ENCODE measurements around the gene ICE2. TPM values are rescaled to one million over a fixed set of nuclear protein-coding genes. Genes with fewer than 3 reads are reported as not detected.
"Not testable (repeated sequence)": the region's sequence is repeated elsewhere in the genome, so short reads cannot be mapped to it uniquely, and the experiment has no call there.

Gene ICE2
- total RNA-seq, 6 experiments from 2014 or later, result 29.3 to 36.9 (median 33.8) TPM

DNA sequence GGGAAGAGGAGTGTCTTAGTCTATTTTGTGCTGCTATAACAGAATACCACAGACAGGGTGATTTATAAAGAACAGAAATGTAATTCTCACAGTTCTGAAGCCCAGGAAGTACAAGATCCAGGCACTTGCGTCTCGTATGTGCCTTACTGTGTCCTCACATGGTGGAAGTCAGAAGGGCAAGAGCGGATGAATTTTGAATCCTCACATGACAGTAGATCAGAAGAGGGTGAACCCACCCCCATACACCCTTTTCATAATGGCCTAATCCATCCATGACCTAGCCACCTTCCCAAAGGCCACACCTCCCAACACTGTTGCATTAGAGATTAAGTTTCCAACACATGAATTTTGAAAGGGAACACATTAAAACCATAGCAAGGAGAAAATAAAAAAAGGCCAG, 62.5 kb downstream of the ICE2 start:
- H3K9me3 Mint-ChIP-seq, result no peaks in the 10 kb centered on the region
- TF ChIP-seq, protein P1, sequence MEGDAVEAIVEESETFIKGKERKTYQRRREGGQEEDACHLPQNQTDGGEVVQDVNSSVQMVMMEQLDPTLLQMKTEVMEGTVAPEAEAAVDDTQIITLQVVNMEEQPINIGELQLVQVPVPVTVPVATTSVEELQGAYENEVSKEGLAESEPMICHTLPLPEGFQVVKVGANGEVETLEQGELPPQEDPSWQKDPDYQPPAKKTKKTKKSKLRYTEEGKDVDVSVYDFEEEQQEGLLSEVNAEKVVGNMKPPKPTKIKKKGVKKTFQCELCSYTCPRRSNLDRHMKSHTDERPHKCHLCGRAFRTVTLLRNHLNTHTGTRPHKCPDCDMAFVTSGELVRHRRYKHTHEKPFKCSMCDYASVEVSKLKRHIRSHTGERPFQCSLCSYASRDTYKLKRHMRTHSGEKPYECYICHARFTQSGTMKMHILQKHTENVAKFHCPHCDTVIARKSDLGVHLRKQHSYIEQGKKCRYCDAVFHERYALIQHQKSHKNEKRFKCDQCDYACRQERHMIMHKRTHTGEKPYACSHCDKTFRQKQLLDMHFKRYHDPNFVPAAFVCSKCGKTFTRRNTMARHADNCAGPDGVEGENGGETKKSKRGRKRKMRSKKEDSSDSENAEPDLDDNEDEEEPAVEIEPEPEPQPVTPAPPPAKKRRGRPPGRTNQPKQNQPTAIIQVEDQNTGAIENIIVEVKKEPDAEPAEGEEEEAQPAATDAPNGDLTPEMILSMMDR (IDR thresholded peaks at IDR 0.05), result no peak
- H3K27me3 Mint-ChIP-seq (ENCODE audit: insufficient read depth), result peaks cover 2% of the 10 kb centered on the region; the same call in 1 of the 2 replicates
- peaks cover 42% of the 10 kb centered on the region for H3K4me1 Mint-ChIP-seq (ENCODE audit: low read depth)
- 0 out of 2 replicates have a peak, but pooled peaks cover 5% of the 10 kb centered on the region for H3K36me3 Mint-ChIP-seq (ENCODE audit: low read depth)
- no peak for DNase-seq
- H3K27ac Mint-ChIP-seq, result no peak overlapping the region
- H3K4me3 Mint-ChIP-seq, result no peak overlapping the region

DNA sequence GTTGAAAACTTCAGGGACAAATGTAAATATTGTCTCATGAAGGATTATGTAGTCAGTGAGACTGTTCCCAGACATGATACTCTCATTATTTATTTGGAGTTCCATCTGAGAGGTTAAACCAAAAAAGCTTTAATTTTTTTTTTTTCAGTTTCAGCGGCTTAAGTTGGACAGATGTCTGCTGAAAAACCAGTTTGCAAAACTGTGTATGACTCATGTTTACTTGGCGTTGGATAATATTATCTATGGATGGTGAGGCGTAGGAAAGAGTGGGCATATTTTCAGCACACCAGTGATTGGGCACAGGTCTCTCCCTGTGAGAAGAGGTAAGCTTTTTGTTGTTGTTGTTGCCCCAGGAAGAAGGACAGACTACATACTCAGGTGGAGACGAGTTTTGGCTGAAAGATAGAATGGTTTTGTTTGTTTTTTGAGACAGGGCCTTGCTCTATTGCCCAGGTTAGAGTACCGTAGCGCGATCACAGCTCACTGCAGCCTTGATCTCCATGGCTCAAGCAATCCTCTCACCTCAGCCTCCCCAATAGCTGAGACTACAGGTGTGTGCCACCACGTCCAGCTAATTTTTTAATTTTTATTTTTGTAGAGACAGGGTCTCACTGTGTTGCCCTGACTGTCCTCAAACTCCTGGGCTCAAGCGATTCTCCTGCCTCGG, 64.8 kb downstream of the ICE2 start:
- H3K27ac Mint-ChIP-seq, result peak overlapping the region; percentile 49
- TF ChIP-seq, protein P1 (IDR thresholded peaks at IDR 0.05), result no peak
- H3K36me3 Mint-ChIP-seq (ENCODE audit: low read depth), result 0 out of 2 replicates have a peak, but pooled peaks cover 5% of the 10 kb centered on the region
- H3K9me3 Mint-ChIP-seq, result no peaks in the 10 kb centered on the region
- peak; percentile 26 for DNase-seq
- H3K4me1 Mint-ChIP-seq (ENCODE audit: low read depth), result peaks cover 22% of the 10 kb centered on the region
- 0 out of 2 replicates have a peak overlapping the region, but pooled peaks have one; percentile 11 for H3K4me3 Mint-ChIP-seq
- peaks cover 2% of the 10 kb centered on the region; the same call in 1 of the 2 replicates for H3K27me3 Mint-ChIP-seq (ENCODE audit: insufficient read depth)

DNA sequence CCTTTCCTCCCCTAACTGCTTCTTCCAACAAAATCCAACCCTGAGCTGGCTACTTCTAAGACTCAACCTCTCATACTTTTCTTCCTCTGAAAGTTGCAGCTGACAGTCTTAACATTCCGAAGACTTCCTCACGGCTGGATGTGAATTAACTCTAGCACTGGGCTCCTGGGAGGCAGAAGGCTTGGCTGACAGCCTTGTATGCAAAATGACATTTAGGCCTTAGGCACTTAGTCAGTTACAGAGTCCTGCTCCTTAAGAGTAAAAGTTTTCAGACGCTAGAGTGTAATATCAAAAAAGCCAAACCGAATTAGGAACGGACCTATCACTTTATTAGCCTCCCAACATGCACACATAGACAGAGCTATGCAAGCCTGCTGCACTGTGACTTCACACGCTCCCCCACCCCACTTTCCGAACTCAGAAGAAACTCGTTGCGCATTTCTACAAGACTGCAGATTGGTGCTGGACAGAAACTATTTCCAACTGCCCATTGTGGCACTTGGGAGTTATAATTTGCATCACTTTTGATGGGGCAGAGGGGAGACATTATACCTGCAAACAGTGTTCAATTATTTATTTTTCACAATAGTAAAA, 65.6 kb downstream of the ICE2 start:
- no peaks in the 10 kb centered on the region for H3K9me3 Mint-ChIP-seq
- peak; percentile 56 for DNase-seq
- 0 out of 2 replicates have a peak, but pooled peaks cover 5% of the 10 kb centered on the region for H3K36me3 Mint-ChIP-seq (ENCODE audit: low read depth)
- peaks cover 2% of the 10 kb centered on the region; the same call in 1 of the 2 replicates for H3K27me3 Mint-ChIP-seq (ENCODE audit: insufficient read depth)
- TF ChIP-seq, protein P1 (IDR thresholded peaks at IDR 0.05), result no peak
- H3K4me3 Mint-ChIP-seq, result peak overlapping the region; percentile 17; the same call in 1 of the 2 replicates
- H3K27ac Mint-ChIP-seq, result peak overlapping the region; percentile 67; the same call in 1 of the 2 replicates
- H3K4me1 Mint-ChIP-seq (ENCODE audit: low read depth), result peaks cover 29% of the 10 kb centered on the region

DNA sequence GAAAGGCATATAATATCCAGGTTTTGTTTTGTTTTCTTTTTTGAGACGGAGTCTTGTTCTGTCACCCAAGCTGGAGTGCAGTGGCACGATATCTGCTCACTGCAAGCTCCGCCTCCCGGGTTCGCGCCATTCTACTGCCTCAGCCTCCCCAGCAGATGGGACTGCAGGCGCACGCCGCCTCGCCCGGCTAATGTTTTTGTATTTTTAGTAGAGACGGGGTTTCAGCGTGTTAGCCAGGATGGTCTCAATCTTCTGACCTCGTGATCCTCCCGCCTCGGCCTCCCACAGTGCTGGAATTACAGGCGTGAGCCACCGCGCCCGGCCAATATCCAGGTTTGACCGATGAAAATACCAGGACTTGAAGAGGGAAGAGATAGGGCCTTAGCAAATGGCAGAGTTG, 66.1 kb downstream of the ICE2 start:
- DNase-seq; H3K27me3 Mint-ChIP-seq (ENCODE audit: insufficient read depth); H3K4me3 Mint-ChIP-seq; H3K36me3 Mint-ChIP-seq (ENCODE audit: low read depth); H3K9me3 Mint-ChIP-seq: not testable (repeated sequence)
- Mint-ChIP-seq H3K4me1 (ENCODE audit: low read depth) (peaks cover 34% of the 10 kb centered on the region), H3K27ac (peak overlapping the region; percentile 67; the same call in 1 of the 2 replicates)

DNA sequence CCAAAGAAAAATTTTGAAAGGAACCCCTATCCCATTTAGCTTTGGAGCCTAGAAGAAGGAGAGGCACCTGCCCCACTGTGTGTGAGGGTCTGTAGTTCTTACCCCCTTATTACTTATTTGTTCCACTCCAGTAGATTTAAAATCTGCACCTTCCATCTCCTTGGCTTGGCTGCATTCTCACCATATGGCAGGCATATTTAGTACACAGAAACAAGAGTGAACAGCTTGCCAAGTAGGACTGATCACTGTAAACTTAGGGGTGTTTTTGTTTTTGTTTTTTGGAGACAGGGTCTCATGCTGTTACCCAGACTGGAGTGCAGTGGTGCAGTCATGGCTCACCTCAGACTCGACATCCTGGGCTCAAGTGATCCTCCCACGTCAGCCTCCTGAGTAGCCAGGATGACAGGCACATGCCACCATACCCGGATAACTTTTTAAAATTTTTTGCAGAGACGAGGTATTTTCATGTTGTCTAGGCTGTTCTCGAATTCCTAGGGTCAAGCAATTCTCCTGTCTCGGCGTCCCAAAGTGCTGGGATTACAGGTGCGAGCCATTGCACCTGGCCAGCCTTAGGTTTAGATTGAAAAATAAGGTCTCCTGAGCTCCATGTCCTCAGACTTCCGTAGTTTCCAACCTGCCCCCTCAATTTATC, 67.0 kb downstream of the ICE2 start:
- H3K27ac Mint-ChIP-seq, result no peak overlapping the region
- 0 out of 2 replicates have a peak, but pooled peaks cover 5% of the 10 kb centered on the region for H3K36me3 Mint-ChIP-seq (ENCODE audit: low read depth)
- TF ChIP-seq, protein P1 (IDR thresholded peaks at IDR 0.05), result no peak
- H3K4me3 Mint-ChIP-seq, result no peak overlapping the region
- no peaks in the 10 kb centered on the region for H3K9me3 Mint-ChIP-seq
- no peak for DNase-seq
- H3K27me3 Mint-ChIP-seq (ENCODE audit: insufficient read depth), result peaks cover 2% of the 10 kb centered on the region; the same call in 1 of the 2 replicates
- peaks cover 43% of the 10 kb centered on the region for H3K4me1 Mint-ChIP-seq (ENCODE audit: low read depth)

DNA sequence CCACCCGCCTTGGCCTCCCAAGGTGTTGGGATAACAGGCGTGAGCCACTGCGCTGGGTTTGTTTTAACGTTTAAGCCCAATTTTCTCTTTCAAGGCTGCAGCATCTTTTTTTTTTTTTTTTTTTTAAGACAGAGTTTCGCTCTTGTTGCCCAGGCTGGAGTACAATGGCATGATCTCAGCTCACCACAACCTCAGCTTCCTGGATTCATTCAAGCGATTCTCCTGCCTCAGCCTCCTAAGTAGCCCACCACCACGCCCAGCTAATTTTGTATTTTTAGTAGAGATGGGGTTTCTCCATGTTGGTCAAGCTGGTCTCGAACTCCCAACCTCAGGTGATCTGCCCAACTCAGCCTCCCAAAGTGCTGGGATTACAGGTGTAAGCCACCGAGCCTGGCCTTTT, 68.6 kb downstream of the ICE2 start:
- H3K4me1 Mint-ChIP-seq (ENCODE audit: low read depth), result peaks cover 57% of the 10 kb centered on the region
- not testable (repeated sequence) for H3K4me3 Mint-ChIP-seq; H3K9me3 Mint-ChIP-seq; H3K27ac Mint-ChIP-seq; DNase-seq; H3K36me3 Mint-ChIP-seq (ENCODE audit: low read depth); H3K27me3 Mint-ChIP-seq (ENCODE audit: insufficient read depth)

All from HFFc6 (cell line).